MG63 (cell line): Measurements from ENCODE around the gene MAN2A1. TPM values are rescaled to one million over a fixed set of nuclear protein-coding genes. Genes with fewer than 3 reads are reported as not detected.

ENCODE experiments used
- DNase-seq: peaks from one replicate; pipeline ENCODE4 v3.0.0-alpha.2; 2020
- H3K27me3 ChIP-seq: fragments of 250-450 bp; sonication (Bioruptor Pico); 2 replicates; pipeline ENCODE4 v1.5.1; 2020; ENCODE audit warnings: mild to moderate bottlenecking, moderate library complexity
- H3K36me3 ChIP-seq: fragments of 250-450 bp; sonication (Bioruptor Pico); 2 replicates; pipeline ENCODE4 v1.5.1; 2020; ENCODE audit warnings: mild to moderate bottlenecking, moderate library complexity
- H3K4me3 ChIP-seq: fragments of 250-450 bp; sonication (Bioruptor Pico); 2 replicates; pipeline ENCODE4 v1.5.1; 2020; ENCODE audit warnings: mild to moderate bottlenecking, moderate library complexity
- H3K9me3 ChIP-seq: fragments of 250-450 bp; sonication (Bioruptor Pico); 2 replicates; pipeline ENCODE4 v1.5.1; 2020; ENCODE audit warnings: mild to moderate bottlenecking, moderate library complexity
- total RNA-seq: library from RNA; depleted of rRNA; stranded (reverse); fragments of >200 nt; shearing (Covaris generic); gene quantifications from 2 replicates; pipeline ENCODE4 v1.2.3, GENCODE V29; 2014; ENCODE audit warnings: low replicate concordance; rRNA removed

The MAN2A1 gene
- 60.3 and 67.9 TPM in 2 replicates for total RNA-seq

DNA sequence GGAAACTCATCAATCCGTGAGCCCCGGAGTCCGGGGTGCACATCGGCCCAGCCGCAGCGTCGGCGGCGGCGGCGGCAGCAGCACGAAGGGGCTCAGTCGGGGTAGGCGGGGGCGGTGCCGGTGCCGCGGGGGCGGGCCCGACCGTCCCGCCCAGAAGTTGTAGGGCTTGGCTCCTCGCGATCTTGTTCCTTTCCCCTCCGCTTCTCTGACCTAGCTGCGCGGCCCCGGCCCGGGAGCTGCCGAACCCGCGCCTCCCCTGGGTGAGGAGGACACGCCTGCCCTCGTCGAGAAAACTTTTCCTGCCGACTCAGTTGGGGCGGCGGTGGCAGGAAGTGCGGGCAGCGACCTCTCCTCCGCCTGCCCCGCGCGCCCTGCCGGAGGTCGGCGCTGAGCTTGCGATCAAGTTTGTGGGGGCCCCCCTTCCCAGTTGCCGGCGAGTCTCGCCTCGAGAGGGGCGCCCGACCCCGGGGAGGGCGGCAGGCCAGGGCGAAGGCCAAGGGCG lies at the start of gene MAN2A1:
MAN2A1 (plus strand) TSS at position 188 of the 502 bp plus-strand sequence. CDS start 491 bp downstream, outside the sequence.
- H3K9me3 ChIP-seq: peaks cover 6% of the 10 kb centered on the region
- H3K4me3 ChIP-seq: peak within 1 kb of the TSS; percentile 93
- no peaks in the 10 kb centered on the region; the same call in 1 of the 2 replicates for H3K36me3 ChIP-seq
- DNase-seq: peak; percentile 87
- no peaks in the 10 kb centered on the region for H3K27me3 ChIP-seq

DNA sequence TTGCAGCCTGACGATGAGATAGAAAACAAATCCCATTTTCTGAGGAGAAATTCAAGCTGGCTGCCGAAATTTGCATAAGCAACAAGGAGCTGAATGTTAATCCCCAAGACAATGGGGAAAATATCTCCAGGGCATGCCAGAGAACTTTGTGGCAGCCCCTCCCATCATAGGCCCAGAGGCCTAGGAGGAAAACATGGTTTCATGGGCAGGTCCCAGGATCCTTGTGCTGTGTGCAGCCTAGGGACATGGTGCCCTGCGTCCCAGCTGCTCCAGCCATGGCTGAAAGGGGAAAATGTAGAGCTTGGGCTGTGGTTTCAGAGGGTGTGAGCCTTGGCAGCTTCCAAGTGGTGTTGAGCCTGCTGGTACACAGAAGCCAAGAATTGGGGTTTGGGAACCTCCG lies 48.8 kb upstream of the MAN2A1 start:
- H3K27me3 ChIP-seq: peaks cover 4% of the 10 kb centered on the region; the same call in 1 of the 2 replicates
- H3K36me3 ChIP-seq: no peaks in the 10 kb centered on the region
- no peak for DNase-seq
- H3K9me3 ChIP-seq: no peaks in the 10 kb centered on the region; the same call in none of the 2 replicates
- H3K4me3 ChIP-seq: no peak overlapping the region

DNA sequence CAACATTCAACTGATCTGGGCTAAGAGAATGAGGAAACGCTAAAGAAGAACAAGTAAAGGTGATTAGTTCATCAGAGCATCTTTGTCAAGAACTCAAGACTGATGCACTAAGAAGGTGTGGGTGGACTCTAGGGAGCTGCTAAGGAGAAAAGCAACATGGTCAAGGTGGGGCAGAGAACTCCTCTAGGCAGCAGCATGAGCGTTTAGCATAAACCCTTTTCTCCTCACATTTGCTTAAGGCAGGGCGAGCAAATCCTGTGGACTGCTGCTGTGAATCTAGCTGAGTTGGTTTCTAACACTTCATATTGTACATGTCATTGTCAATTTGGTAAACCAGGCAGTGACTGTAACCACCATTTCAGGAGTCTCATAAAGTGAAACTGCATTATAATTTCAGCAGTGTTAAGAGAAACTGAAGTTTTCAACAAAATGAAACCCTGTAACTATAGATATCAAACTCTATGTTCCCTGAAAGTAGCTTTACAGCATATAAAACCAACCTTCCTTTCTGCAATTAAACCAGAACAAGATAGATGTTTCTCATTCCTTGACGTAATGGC lies 45.9 kb upstream of the MAN2A1 start:
- DNase-seq: no peak
- Histone ChIP-seq H3K36me3 (no peaks in the 10 kb centered on the region), H3K27me3 (no peaks in the 10 kb centered on the region), H3K9me3 (no peaks in the 10 kb centered on the region; the same call in none of the 2 replicates), H3K4me3 (no peak overlapping the region)

DNA sequence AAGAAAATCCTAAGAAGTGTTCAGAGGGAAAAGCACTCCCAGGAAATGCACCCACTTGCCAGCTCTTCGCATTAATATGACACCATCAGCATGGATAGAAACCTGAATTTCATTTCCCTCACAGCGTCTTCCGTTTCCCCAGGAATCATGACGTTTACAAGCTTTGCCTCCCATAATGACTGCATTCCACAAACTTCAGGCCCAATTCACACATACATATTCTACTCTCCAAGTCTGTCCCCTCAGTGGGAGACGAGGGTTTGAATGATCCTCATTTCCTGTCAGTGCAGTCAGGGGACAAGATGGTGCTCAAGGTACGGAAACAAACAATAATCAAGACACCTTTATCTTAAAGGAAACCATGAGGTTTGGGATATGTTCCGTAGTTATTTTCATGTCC lies 44.9 kb upstream of the MAN2A1 start:
- H3K4me3 ChIP-seq: no peak overlapping the region
- DNase-seq: no peak
- no peaks in the 10 kb centered on the region for H3K36me3 ChIP-seq
- H3K9me3 ChIP-seq: no peaks in the 10 kb centered on the region; the same call in none of the 2 replicates
- H3K27me3 ChIP-seq: no peaks in the 10 kb centered on the region

DNA sequence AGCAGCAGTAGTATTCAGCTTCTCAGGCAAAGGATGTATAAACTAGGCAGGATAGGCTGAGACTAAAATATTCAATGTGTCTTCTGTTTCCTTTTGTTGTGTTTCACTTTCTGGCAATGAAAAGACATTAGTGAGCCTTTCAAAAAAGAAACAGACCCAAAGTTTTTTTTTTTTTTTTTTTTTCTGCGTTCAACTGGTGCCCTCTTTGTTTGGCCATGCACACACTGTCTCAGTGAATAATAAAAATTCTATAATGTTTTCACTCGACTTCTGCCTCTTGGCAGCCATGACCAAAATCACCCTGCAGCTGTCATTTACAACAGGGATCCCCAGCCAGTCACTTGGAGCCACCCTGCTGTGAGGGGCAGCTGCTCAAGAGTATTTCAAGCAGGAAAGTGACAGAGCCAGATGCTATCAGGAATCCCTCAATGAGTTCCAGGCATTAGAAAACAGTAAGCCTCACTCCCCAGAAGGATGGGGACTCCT lies 44.0 kb upstream of the MAN2A1 start:
- DNase-seq: no peak
- Histone ChIP-seq H3K36me3 (no peaks in the 10 kb centered on the region), H3K4me3 (no peak overlapping the region), H3K9me3 (no peaks in the 10 kb centered on the region), H3K27me3 (no peaks in the 10 kb centered on the region)

DNA sequence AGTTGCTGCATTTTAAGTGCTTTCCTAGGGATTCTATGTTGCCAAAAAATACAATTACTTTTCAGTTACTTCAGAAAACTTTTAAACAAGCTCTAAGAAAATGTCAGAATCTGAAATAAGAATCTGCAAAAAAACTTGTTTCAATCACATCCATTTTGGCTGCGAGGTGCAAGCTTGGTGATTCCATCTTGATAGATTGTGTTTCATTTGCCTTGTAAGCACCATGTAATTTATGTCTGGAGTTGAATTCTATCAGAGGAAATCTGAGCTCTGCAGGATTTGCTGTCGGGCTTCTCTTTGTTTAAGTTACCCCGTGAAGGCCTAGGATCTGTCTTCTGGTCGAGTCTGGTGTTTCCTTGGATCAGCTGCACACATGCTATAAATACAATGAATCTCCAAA lies 40.4 kb upstream of the MAN2A1 start:
- no peaks in the 10 kb centered on the region for H3K9me3 ChIP-seq

DNA sequence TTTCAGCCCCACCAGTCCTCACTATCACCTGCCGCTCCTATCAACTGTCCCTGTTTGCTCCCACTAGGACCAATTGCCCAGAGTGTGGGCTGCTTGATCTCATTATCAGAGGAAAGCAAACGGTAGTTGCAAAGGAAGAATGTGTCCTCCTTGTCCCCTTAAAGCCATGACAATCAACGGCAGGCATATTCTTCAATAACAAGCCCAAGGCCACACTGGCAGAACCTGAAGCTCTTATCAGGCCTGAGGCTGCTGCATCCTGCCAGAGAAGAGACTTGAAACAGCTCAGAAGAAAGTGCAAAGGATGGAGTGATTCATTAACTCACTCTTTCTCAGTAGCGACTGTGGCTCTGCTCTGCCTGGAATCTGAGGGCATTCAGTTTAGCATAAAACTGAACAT lies 39.2 kb upstream of the MAN2A1 start:
- Histone ChIP-seq H3K9me3 (no peaks in the 10 kb centered on the region), H3K4me3 (no peak overlapping the region), H3K27me3 (no peaks in the 10 kb centered on the region), H3K36me3 (no peaks in the 10 kb centered on the region)
- DNase-seq: no peak

More for the DNA sequence above, 40.4 kb upstream of the MAN2A1 start:
- no peak for DNase-seq
- Histone ChIP-seq H3K36me3 (no peaks in the 10 kb centered on the region), H3K4me3 (no peak overlapping the region), H3K27me3 (no peaks in the 10 kb centered on the region)

DNA sequence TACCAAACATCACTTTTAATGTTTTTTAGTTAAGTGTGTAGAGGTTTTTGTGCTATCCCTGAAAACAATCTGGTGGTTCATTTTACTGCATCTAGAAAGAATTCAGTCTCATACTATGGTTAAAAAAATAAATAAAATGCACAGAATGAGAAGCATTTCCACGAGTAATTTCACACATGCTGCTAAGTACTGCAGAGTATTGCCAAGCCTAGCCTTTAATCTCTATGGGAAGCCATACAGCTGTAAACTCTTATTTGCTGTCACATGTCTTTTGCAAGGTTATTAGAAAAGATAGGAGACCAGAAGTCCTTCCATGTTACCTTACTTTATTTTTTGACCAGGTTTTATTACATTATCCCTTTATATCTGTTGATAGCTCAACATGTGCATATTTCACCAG lies 37.6 kb upstream of the MAN2A1 start:
- no peak for DNase-seq
- Histone ChIP-seq H3K27me3 (no peaks in the 10 kb centered on the region), H3K4me3 (no peak overlapping the region), H3K9me3 (no peaks in the 10 kb centered on the region), H3K36me3 (no peaks in the 10 kb centered on the region)

DNA sequence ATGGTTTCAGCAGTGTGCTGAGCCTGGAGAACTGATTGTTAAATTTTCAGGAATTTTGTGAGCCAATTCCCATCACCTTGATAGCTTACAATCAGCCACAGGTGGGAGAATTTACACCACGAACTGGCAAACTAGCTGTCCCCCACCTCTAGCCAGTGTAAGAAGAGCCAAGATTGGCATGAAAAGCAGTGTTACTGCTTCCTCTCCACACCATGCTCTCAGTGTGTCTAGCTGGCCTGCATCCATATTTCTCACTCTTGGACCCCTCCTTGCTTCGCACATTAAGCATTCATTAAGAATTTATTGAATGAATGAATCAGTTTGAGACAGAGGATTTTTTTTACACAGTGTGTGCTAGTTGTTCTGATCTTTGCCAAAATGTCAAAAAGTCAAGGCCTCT lies 36.7 kb upstream of the MAN2A1 start:
- DNase-seq: no peak
- H3K27me3 ChIP-seq: no peaks in the 10 kb centered on the region
- H3K4me3 ChIP-seq: no peak overlapping the region
- no peaks in the 10 kb centered on the region for H3K9me3 ChIP-seq
- H3K36me3 ChIP-seq: no peaks in the 10 kb centered on the region

DNA sequence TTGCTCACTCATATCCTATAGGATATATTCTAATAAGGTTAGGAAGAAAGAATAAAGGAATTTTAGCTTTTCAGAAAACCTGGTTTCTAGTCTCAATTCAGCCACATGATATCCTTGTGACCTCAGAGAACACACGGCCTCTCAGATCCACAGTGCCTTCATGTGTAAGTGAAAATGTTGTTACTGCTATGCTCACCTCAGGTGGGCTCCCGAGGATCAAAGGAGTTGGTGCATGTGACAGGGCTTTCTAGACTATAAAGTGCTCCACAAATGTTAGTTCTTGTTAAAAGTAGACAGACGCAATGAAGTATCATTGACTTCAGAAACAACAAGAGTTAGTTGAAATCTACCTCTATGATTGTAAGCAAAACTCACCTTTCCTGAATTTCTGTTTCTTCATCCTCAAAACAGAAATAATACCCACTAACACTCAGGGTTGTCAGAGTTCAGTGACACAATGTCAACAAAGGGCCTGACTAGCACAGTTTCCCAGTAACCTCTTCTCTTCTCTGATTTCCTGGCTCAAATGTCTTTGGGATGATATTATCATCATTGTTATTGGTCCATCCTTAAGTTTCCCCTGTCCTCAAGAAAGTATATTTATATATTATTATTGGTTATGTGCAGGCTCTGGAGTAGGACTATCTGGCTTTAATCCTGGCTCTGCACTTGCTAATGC lies 36.0 kb upstream of the MAN2A1 start:
- Histone ChIP-seq H3K9me3 (no peaks in the 10 kb centered on the region), H3K36me3 (no peaks in the 10 kb centered on the region), H3K4me3 (no peak overlapping the region), H3K27me3 (no peaks in the 10 kb centered on the region)
- no peak for DNase-seq

DNA sequence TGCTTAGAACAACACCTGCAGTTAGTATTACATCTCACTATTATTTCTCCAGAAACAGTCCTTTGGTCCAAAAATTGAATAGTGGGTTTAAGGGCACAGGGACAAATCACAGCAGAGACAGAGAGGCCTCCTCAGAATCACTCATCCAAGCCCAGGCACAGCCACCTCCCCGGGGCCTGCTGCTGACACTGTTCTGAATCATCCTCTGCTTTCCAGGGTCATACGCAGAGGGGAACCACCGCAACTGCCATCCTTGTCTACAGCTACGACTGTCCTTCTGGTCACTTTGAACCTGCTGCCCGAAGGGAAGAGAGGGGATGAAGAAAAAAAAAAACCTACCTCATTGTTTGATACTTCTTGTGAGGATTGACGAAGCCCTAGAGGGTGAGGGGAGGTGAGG lies 35.3 kb upstream of the MAN2A1 start:
- Histone ChIP-seq H3K9me3 (no peaks in the 10 kb centered on the region), H3K4me3 (no peak overlapping the region), H3K36me3 (no peaks in the 10 kb centered on the region), H3K27me3 (no peaks in the 10 kb centered on the region)
- no peak for DNase-seq

DNA sequence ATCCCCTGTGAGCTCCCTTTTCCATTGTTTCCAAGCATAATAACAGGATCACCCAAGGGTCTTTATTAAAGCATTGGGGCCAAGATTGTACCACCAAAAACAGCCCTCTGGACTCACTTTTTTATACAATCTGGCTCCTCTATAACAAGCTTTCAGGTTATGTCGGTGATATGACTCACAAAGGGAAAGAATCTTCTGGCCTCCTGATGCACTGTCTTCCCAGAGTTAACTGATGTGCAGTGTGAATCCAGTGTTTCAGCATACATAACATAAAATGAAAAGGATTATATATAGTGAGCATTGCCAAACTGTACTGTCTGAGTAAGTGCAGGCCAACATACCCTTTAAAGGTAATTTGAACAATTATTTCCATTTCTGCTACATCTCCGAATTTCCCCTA lies 33.9 kb upstream of the MAN2A1 start:
- H3K4me3 ChIP-seq: no peak overlapping the region
- DNase-seq: no peak
- H3K27me3 ChIP-seq: no peaks in the 10 kb centered on the region
- no peaks in the 10 kb centered on the region for H3K36me3 ChIP-seq
- H3K9me3 ChIP-seq: no peaks in the 10 kb centered on the region

DNA sequence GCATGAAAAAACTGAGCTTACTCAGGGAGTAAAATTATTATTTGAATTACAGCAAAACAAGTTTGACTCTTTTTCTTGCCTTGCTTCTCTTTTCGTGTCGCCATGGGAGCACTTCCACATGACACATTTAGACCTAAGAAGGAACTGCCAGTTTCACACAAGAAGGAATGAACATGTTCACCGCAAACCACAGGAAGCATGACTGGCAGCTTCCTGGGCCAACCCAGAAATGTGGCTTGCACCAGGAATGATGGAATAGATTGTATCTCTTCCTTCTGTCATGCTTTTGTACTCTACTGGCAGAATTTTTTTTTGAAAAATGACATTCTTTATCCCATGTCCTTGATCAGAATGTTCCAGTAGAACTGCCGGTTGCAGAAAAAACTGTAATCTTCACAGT lies 32.9 kb upstream of the MAN2A1 start:
- no peaks in the 10 kb centered on the region for H3K36me3 ChIP-seq
- DNase-seq: peak; percentile 85
- H3K27me3 ChIP-seq: no peaks in the 10 kb centered on the region
- no peak overlapping the region for H3K4me3 ChIP-seq
- H3K9me3 ChIP-seq: no peaks in the 10 kb centered on the region

DNA sequence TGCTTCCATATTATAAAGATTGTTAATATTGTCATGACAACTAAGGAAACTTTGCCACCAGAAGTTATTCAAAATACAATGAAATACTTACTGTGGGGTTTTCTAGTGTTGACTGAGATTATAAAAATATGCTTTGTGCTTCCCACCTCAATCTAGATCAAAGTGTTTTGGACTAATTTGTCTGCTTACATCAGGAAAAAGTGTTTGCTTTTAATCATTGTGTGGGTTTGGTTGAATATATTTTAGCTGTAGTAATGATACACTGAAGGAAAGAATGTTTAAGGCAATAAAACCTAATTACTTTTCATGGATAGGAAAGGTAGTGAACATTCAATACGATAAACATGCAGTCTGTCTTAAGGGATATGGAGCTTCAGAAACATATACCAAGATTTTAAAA lies 29.8 kb upstream of the MAN2A1 start:
- Histone ChIP-seq H3K9me3 (no peaks in the 10 kb centered on the region), H3K4me3 (no peak overlapping the region), H3K27me3 (no peaks in the 10 kb centered on the region), H3K36me3 (no peaks in the 10 kb centered on the region)
- DNase-seq: no peak

DNA sequence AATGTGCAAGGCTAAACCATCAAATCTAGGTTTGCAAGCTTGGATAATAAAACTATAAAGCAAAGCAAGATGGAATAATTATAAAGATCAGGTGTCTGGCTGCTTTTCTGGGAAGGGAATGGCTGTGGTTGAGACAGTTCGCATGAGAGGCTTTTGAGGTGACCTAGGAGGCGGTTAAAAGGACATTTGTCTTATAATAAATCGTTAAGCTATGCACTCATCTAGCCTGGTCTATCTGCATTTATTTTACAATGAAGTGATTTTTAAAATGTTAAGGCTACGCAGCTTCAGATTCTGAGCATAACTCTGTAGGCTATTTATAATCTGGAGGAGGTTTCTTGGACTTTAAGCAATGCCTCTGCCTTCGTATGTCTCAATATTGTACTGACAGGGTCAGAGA lies 29.4 kb upstream of the MAN2A1 start:
- no peaks in the 10 kb centered on the region for H3K9me3 ChIP-seq
- DNase-seq: no peak
- H3K4me3 ChIP-seq: no peak overlapping the region
- no peaks in the 10 kb centered on the region for H3K36me3 ChIP-seq
- no peaks in the 10 kb centered on the region for H3K27me3 ChIP-seq

DNA sequence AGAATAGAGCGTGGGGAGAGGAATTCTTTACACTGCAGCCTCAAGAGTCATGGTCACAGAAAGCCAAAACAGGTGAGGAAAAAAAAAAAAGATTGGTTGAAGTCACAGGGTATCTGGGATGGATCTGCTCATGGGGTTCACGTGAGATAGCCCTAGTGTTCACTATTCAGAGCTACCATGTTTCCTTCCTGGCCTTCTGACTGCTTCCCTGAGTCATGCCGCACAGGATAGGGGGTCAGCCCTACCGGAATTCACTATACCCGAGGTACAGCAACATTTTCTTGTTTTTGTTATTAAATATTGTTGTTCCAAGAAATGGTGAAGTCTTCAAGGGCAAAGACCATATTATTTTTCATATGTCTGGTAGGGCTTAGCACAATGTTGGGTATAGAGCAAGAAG lies 21.5 kb upstream of the MAN2A1 start:
- Histone ChIP-seq H3K27me3 (peaks cover 21% of the 10 kb centered on the region), H3K36me3 (no peaks in the 10 kb centered on the region)
- DNase-seq: no peak

DNA sequence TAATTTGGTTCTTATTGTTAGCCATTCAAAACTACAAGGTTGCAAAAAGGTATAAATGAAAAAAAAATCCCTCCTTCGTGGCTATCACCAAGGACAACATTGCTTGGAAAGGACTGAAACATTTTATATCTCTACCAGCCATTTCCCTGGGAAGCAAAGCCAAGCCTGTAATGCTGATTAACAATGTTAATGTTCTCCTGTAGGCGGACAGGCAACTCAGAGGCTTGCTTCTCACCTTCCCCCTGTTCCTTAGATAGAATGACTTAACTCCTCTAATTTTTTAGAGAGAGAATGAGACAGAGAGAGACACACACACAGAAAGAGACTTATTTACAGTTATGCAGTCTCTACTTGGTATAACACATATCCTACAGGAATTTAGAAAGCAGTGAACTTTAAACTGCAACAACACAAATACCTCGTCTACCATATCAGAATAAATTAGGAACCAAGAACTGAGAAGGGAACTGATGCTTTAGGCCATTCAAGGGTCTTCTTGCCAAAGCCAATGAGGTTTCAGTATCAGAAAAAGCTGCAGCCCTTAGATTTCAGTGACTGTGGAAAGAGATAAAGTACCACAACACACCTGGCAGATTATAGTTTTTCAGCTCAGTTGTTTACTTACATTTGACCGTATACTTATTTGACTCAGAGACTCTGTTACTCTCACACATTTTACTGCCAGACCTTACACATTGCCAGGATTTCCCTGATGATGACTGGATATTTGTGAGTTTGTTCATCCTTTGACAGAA lies 20.9 kb upstream of the MAN2A1 start:
- no peak overlapping the region for H3K4me3 ChIP-seq
- no peak for DNase-seq
- peaks cover 27% of the 10 kb centered on the region for H3K27me3 ChIP-seq
- H3K36me3 ChIP-seq: no peaks in the 10 kb centered on the region
- no peaks in the 10 kb centered on the region for H3K9me3 ChIP-seq

More for the DNA sequence above, 21.5 kb upstream of the MAN2A1 start:
- Histone ChIP-seq H3K4me3 (no peak overlapping the region), H3K9me3 (no peaks in the 10 kb centered on the region)
